Iris pigment epithelial cell (primary cell): Measurements from ENCODE around the gene NCAM1.
"Not testable (repeated sequence)": the region's sequence is repeated elsewhere in the genome, so short reads cannot be mapped to it uniquely, and the experiment has no call there.

Experiments
- DNase-seq: peaks from one replicate; pipeline ENCODE4 v3.0.0-alpha.2; 2011; ENCODE audit warnings: low read depth

The NCAM1 gene

GRCh38 chr11:113276466-113276865 lies 315.2 kb downstream of the NCAM1 start:
- no peak for DNase-seq

GRCh38 chr11:113277907-113278306 lies 316.7 kb downstream of the NCAM1 start:
- no peak for DNase-seq

GRCh38 chr11:113278481-113278880 lies 317.3 kb downstream of the NCAM1 start:
- peak; percentile 66 for DNase-seq

- DNase-seq, result no peak
Observed at GRCh38 chr11:113278925-113279324, 317.7 kb downstream of the NCAM1 start.

- no peak for DNase-seq
Observed at GRCh38 chr11:113279591-113279990, 318.4 kb downstream of the NCAM1 start.

- DNase-seq, result no peak
Observed at GRCh38 chr11:113281052-113281725, 320.0 kb downstream of the NCAM1 start.

GRCh38 chr11:113282898-113283437 lies 321.7 kb downstream of the NCAM1 start:
- DNase-seq, result no peak

- no peak for DNase-seq
Observed at GRCh38 chr11:113283881-113284280, 322.7 kb downstream of the NCAM1 start.

- no peak for DNase-seq
Observed at GRCh38 chr11:113286009-113286408, 324.8 kb downstream of the NCAM1 start.

- no peak for DNase-seq
Observed at GRCh38 chr11:113286509-113287497, 325.6 kb downstream of the NCAM1 start.

- DNase-seq, result no peak
Observed at GRCh38 chr11:113287801-113288200, 326.6 kb downstream of the NCAM1 start.

- DNase-seq, result no peak
Observed at GRCh38 chr11:113288286-113288863, 327.2 kb downstream of the NCAM1 start.

- peak; percentile 50 for DNase-seq
Observed at GRCh38 chr11:113289431-113290187, 328.4 kb downstream of the NCAM1 start.

GRCh38 chr11:113293936-113294335 lies 332.7 kb downstream of the NCAM1 start:
- no peak for DNase-seq

GRCh38 chr11:113295993-113296392 lies 334.8 kb downstream of the NCAM1 start:
- no peak for DNase-seq

- DNase-seq, result no peak
Observed at GRCh38 chr11:113296447-113297205, 335.4 kb downstream of the NCAM1 start.

- not testable (repeated sequence) for DNase-seq
Observed at GRCh38 chr11:113298496-113298895, 337.3 kb downstream of the NCAM1 start.

- no peak for DNase-seq
Observed at GRCh38 chr11:113304916-113305315, 343.7 kb downstream of the NCAM1 start.

- peak; percentile 48 for DNase-seq
Observed at GRCh38 chr11:113305440-113306336, 344.5 kb downstream of the NCAM1 start.

- no peak for DNase-seq
Observed at GRCh38 chr11:113308601-113309000, 347.4 kb downstream of the NCAM1 start.
